Measurements from ENCODE around the gene RFPL2.

- TF ChIP-seq CTCF (IDR thresholded peaks at IDR 0.05): no peak
- TF ChIP-seq POLR2A (IDR thresholded peaks at IDR 0.05): no peak
These were observed 1.5 kb downstream of the RFPL2 start for GRCh38 chr22:32203181-32204039.

Measured in prostate gland (tissue), 2 donors.